IPS-NIHi7 (cell line): ENCODE data around the gene AQP9.
"Not testable (repeated sequence)": the region's sequence is repeated elsewhere in the genome, so short reads cannot be mapped to it uniquely, and the experiment has no call there.

Source experiments
- DNase-seq: peaks from one replicate; pipeline ENCODE4 v3.0.0; 2012; ENCODE audit warnings: mixed read lengths; ENCODE audit errors: extremely low spot score

The AQP9 gene

DNA sequence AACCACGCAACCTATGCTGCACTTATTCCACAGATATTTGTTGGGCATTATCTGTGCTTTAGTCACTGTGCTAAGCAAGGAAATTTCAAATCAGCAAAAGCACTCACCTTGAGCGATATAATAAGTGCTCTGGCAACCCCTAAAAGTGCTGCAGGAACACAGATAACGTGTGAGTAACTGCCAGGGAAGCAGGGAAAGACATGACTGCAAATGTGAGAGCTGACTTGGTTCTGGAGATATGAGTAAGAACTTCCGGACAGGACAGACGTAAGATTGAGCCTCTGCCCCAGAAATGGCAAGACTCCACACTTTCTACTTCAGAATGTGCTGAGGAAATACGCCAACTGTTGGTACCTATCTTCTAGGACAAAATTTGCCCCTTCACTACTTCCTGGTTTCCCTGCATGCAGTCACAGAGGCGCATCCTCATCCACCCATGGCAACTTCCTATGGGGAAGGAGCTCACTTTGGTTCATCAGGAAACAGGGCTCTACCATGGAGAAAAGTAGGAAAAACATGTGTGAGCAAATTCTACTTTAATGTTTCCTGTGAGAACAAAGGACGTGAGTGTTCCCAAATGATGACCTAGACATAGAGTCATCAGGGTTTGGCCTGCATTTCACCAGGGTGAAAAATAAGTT, 41.7 kb downstream of the AQP9 start:
- DNase-seq, result no peak

- DNase-seq, result peak; percentile 91
Measured at GRCh38 chr15:58182460-58183163, 44.4 kb downstream of the AQP9 start.

DNA sequence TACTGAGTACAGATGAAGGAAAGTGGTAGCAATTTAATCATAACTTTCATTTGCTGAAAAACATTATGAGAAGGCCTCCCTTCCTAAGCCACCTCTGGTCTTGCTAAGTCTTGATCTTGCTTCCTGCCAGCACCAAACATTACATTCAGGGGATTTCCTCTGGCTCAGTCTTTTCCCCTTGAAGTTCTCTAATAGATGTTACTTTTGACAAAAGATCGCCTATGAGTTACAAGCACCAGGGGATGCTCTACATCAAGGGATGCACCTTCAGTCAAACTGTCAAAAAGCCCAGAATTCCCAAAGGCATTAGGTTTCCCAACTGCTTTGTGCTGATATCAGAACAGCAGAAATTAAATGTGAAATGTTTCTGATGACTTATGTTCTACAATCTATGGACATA, 47.3 kb downstream of the AQP9 start:
- DNase-seq, result no peak

GRCh38 chr15:58189148-58189811, 51.1 kb downstream of the AQP9 start:
- DNase-seq, result no peak

- DNase-seq, result no peak
Measured at GRCh38 chr15:58190419-58190818, 52.2 kb downstream of the AQP9 start.

- not testable (repeated sequence) for DNase-seq
Measured at GRCh38 chr15:58193636-58194035, 55.5 kb downstream of the AQP9 start.

DNA sequence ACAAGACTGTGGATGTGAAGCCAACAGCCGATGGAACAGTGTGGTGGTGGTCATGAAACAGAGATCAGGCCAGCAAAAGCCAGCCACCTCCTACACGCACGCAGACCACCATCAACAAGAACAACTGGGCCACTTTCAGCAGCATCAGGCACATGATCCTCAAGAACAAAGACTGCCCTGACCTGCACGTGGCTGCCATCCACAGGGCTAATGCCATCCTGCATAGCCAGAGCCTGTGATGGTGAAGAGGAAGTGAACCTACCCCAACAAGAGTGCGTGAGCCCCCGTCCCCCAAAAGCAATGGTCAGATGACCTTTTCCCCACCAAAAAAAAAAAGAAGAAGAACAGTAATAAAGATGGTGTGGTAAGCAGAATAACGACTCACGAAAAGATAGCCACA, 62.6 kb downstream of the AQP9 start:
- DNase-seq, result no peak

- DNase-seq, result no peak
Measured at GRCh38 chr15:58201516-58201915, 63.3 kb downstream of the AQP9 start.

DNA sequence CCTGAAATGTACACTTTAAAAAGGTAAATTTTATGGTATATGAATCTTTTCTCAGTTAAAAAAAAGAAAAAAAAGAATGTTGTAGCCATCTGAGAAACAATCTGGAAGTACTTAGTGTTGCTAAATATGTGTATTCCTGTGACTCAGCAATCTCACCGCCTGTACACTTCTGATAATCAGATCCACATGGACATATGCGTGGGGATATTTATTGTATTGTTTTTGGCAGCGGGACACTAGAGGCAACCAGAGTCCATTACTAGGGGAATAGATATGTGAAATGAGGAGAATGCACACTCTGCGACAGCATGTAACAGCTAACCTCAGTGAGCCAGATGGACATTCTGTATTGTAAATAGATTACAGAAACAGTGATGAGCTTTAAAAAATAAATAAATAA, 65.4 kb downstream of the AQP9 start:
- no peak for DNase-seq

DNA sequence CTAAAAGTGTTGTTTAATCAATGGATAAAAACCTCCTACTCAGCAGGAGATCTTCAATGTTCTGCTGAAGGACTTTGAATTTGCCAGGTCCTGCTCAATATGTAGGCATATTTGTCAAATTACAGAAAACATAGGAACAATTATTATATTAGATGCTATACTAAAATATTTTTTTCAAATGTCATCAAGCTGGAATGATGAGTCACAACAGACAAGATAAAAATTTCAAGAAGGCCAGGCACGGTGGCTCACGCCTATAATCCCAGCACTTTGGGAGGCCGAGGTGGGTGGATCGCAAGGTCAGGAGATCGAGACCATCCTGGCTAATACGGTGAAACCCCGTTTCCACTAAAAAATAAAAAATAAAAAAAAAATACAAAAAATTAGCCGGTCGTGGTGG, 68.0 kb downstream of the AQP9 start:
- no peak for DNase-seq

DNA sequence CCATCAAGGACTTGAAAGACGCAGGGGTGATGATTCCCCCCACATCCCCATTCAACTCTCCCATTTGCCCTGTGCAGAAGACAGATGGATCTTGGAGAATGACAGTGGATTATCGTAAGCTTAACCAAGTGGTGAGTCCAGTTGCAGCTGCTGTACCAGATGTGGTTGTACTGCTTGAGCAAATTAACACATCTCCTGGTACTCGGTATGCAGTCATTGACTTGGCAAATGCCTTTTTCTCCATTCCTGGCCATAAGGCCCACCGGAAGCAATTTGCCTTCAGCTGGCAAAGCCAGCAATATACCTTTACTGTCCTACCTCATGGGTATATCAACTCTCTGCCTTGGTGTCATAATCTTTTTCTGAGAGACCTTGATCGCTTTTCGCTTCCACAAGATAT, 70.0 kb downstream of the AQP9 start:
- not testable (repeated sequence) for DNase-seq

GRCh38 chr15:58209007-58209481, 70.9 kb downstream of the AQP9 start:
- not testable (repeated sequence) for DNase-seq

DNA sequence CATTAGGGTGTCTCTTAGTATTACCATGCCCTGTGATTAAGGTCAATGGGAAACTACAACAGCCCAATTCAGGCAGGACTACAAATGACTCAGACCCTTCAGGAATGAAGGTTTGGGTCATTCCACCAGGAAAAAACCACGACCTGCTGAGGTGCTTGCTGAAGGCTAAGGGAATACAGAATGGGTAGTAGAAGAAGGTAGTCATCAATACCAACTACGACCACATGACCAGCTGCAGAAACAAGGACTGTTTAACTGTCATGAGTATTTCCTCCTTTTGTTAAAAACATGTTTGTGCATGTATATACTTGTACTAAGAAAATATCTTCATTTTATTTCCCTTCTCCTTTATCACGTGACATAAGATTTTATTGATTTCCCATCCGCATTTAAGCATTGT, 71.8 kb downstream of the AQP9 start:
- DNase-seq, result not testable (repeated sequence)

DNA sequence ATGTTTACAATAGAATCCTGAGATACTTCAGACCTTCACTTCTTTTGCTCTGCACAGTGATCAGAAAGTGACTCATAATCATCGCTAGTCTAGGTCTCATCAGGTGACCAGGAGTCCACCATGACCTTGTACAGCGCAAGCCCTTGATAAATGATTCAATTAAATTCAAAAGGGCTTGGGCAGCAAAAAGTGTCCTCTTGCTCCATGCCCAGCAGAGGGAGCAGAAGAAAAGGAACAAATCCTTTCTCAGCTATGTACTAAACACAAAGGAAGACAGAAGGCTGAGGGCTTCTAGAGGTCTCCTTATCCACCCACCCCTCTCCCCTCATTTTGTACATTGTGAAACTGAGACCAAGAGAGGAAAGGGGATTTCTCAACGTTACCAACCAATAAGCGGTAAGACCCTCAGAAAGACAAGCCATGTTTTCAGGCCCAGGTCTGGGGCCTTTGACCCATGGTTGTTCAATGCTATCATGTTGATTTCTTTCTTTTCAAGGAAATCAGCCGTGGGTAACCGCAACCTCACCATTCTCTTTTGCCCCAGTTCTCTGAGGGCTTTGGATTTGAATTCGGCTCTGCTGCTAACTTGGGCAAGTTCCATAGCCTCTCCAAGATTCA, 74.8 kb downstream of the AQP9 start:
- peak; percentile 57 for DNase-seq

DNA sequence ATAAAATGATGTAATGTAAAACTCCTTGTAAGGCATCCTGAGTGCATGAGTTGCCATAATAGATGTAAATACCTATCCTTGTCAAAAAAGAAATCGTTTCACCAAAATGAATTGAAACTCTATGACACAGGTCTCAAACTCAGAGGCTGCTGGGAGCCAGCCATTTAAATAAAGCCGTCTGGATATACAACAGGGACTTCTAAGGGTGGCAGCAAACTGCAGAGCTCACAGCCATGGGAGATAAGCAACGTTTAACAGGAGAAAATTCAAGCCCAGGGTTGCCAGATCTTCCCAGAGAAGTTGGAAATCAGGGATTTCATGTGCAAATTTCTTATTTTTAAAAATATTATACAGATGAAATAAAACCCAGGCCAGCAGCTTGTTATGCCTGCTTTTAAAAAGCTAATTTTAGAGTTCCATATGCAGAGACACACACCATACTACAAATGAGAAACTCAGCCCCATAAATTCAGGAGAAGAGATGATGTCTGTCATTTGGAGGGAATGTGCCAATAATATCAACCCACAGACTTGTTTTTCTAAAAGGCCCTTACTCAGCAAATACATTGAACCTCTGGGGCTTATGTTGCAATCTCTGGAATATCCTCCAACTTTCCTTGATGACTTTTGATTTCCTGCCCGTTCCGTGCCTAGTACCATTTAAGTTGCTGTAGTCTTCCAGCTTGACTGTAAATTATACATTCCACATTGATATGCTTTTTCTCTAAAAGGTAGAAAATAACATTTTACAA, 75.6 kb downstream of the AQP9 start:
- DNase-seq, result no peak

- no peak for DNase-seq
Measured at GRCh38 chr15:58214591-58215340, 76.6 kb downstream of the AQP9 start.

DNA sequence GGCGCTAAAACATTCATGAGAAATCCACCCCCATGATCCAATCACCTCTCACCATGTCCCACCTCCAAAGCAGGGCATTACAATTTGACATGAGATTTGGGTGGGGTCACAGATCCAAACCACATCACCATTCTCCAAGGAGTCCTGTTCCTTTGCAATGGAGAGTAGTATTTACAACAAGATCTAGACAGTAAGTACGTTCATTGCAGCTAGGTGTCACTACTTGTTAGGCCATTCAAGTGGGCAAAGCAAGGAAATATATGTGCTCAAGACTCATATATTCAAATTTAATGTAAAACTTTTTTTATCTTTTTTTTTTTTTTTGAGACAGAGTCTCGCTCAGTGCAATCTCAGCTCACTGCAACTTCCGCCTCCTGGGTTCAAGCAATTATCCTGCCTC, 79.3 kb downstream of the AQP9 start:
- DNase-seq, result no peak

- DNase-seq, result peak; percentile 71
Measured at GRCh38 chr15:58221591-58222241, 83.5 kb downstream of the AQP9 start.

DNA sequence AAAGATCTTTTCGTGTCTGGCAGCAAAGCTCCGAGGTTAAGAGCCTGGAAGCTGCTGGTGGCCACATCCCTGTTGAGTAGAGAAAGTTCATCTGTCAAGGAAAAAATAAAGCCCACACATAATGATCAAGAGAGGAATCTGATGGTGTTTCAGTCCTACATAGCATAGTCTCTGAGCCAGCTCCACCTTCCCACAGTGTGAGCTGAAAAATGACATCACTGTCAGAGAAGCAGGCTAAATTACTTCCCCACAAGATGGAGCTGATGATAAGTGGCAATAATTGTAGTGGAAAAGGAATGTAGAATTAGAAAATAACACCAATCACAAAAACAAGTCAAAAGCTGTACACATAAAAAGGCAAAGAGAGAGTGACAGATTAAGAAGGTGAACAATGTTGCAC, 84.5 kb downstream of the AQP9 start:
- DNase-seq, result no peak

DNA sequence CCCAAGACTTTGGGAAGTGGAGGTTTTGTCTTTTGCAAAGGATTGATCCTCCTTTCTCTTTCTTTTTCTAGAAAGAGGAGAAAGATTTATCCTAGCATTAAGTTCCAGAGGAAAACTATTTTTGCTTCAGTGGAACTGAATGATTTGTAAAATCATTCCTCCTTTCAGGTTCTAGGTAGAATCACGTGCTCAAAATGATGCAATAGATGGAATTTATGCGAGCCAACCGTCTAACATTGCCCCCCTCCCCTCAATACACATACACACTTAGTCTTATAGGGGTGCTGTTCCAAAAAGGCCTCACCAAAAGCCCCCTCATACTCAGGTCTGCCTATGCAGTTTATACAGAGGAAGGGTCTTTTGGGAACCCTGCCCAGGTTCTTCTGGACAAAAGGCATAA, 85.3 kb downstream of the AQP9 start:
- no peak for DNase-seq

DNA sequence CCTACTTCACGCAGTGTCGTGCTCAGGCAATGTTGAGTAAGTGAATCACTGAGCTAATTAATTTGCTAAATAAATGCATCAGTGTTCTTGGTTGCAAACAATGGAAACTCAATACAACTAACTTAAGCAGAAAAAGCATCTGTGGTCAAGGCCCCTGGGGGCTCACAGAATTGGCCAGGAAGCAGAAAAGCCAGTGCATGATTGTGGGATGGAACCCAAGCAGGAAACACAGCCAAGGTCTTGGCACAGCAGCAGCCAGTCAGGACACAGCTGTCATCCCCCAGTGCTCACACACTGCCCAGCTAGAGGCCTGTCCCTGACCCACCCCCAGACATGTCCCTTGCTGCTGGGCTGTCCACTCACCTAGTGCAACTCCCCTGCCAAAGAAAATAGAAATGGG, 85.9 kb downstream of the AQP9 start:
- no peak for DNase-seq
